H1 (cell line): ENCODE data around the gene ITGAV. TPM values are rescaled to one million over a fixed set of nuclear protein-coding genes. Genes with fewer than 3 reads are reported as not detected.

Source experiments
- CTCF ChIA-PET: fragments of 300-600 bp; sonication (Branson Sonifier 250); formaldehyde crosslinking; loops from one replicate; lab custom pipeline; 2021; ENCODE audit not compliant: partially characterized antibody; lab: Charles Lee
- POLR2A ChIA-PET: fragments of 300-600 bp; sonication (Branson Sonifier 250); formaldehyde crosslinking; loops from one replicate; lab custom pipeline; 2021; ENCODE audit warnings: inconsistent platforms; ENCODE audit not compliant: partially characterized antibody; lab: Charles Lee
- DNase-seq, 2 experiments: peaks; one replicate each; pipeline versions ENCODE4 v3.0.0 to v3.0.0-alpha.2; 2010 to 2022; ENCODE audit warnings: low spot score in 2 of 2, low read depth in 1 of 2, mixed read lengths in 1 of 2
- FAIRE-seq: peaks from 2 replicates; lab custom pipeline; 2011; peaks lifted over from hg19 to GRCh38; lab: Jason Lieb, UNC
- H2AFZ ChIP-seq: 2 replicates; pipeline ENCODE4 v1.8.1; 2012; ENCODE audit warnings: low read length, inconsistent platforms
- H2AK5ac ChIP-seq: 2 replicates; pipeline ENCODE4 v1.6.1; 2013; ENCODE audit warnings: low read depth, low read length
- H2BK120ac ChIP-seq: replicated peaks from 2 replicates; pipeline ENCODE3; 2013; ENCODE audit warnings: low read depth, low read length, inconsistent platforms
- H2BK12ac ChIP-seq: 2 replicates; pipeline ENCODE4 v1.6.1; 2013; ENCODE audit warnings: low read depth, low read length
- H2BK15ac ChIP-seq: 2 replicates; pipeline ENCODE4 v1.6.1; 2013; ENCODE audit warnings: low read length
- H2BK20ac ChIP-seq: 2 replicates; pipeline ENCODE4 v1.6.1; 2013; ENCODE audit warnings: low read length
- H2BK5ac ChIP-seq: 2 replicates; pipeline ENCODE4 v1.6.1; 2013; ENCODE audit warnings: low read depth, low read length
- H3K14ac ChIP-seq: 2 replicates; pipeline ENCODE4 v1.6.1; 2013; ENCODE audit warnings: inconsistent platforms; ENCODE audit not compliant: insufficient read length
- H3K18ac ChIP-seq: 2 replicates; pipeline ENCODE4 v1.6.1; 2013; ENCODE audit warnings: low read length; ENCODE audit errors: extremely low read depth
- H3K23ac ChIP-seq: 2 replicates; pipeline ENCODE4 v1.6.1; 2013; ENCODE audit warnings: inconsistent platforms; ENCODE audit not compliant: insufficient read length
- H3K23me2 ChIP-seq: 2 replicates; pipeline ENCODE4 v1.6.1; 2013; ENCODE audit warnings: low read depth, low read length
- H3K27ac ChIP-seq: 2 replicates; pipeline ENCODE4 v1.6.1; 2011; ENCODE audit warnings: low read depth, low read length, inconsistent platforms
- H3K27me3 ChIP-seq, 4 experiments: replicated peaks in 1 of 4; 1 replicate in 1 of 4; 2 replicates in 3 of 4; pipeline versions ENCODE4 v1.6.1 to v1.8.1; 2011 to 2013; ENCODE audit warnings: low read length in 3 of 4, mild to moderate bottlenecking in 3 of 4, inconsistent platforms in 2 of 4, mixed read lengths in 2 of 4, moderate library complexity in 1 of 4; ENCODE audit not compliant: control insufficient read depth in 3 of 4, insufficient read depth in 3 of 4; ENCODE audit errors: extremely low read depth in 1 of 4
- H3K36me3 ChIP-seq, 4 experiments: 2 replicates each; pipeline versions ENCODE4 v1.6.1 to v1.8.1; 2011 to 2013; ENCODE audit warnings: mild to moderate bottlenecking in 4 of 4, low read length in 3 of 4, moderate library complexity in 2 of 4, control low read depth in 1 of 4, inconsistent platforms in 1 of 4; ENCODE audit not compliant: insufficient read depth in 4 of 4, control insufficient read depth in 2 of 4
- H3K4ac ChIP-seq: replicated peaks from 2 replicates; pipeline ENCODE3; 2013; ENCODE audit warnings: low read length, low read depth, mixed read lengths, inconsistent platforms; ENCODE audit not compliant: insufficient read length
- H3K4me1 ChIP-seq, 4 experiments: replicated peaks in 1 of 4; 1 replicate in 1 of 4; 2 replicates in 3 of 4; pipeline versions ENCODE4 v1.6.1 to v1.8.1; 2011 to 2013; ENCODE audit warnings: low read length in 3 of 4, inconsistent platforms in 2 of 4, mixed read lengths in 1 of 4; ENCODE audit not compliant: insufficient read depth in 4 of 4, control insufficient read depth in 3 of 4
- H3K4me2 ChIP-seq, 2 experiments: 2 replicates each; pipeline versions ENCODE4 v1.6.1 to v1.8.1; 2011 to 2013; ENCODE audit warnings: low read depth in 2 of 2, low read length in 2 of 2, control low read depth in 1 of 2, inconsistent platforms in 1 of 2, mild to moderate bottlenecking in 1 of 2; ENCODE audit not compliant: insufficient read depth in 1 of 2
- H3K4me3 ChIP-seq, 4 experiments: fragments of 200-600, 300-600 bp in 1 of 4; sonication (generic), shearing (Covaris generic), sonication (Bioruptor Twin) in 1 of 4; 2 replicates each; pipeline versions ENCODE4 v1.5.1 to v1.8.1; 2011 to 2016; ENCODE audit warnings: low read length in 4 of 4, low read depth in 3 of 4, control low read depth in 2 of 4, inconsistent platforms in 2 of 4, mild to moderate bottlenecking in 2 of 4, mixed read lengths in 1 of 4, moderate library complexity in 1 of 4; ENCODE audit not compliant: insufficient read depth in 2 of 4; ENCODE audit errors: extremely low read depth in 1 of 4
- H3K56ac ChIP-seq: replicated peaks from 2 replicates; pipeline ENCODE3; 2013; ENCODE audit warnings: low read depth, mild to moderate bottlenecking, mixed read lengths, low read length, inconsistent platforms; ENCODE audit not compliant: insufficient read length
- H3K79me1 ChIP-seq: 2 replicates; pipeline ENCODE4 v1.6.1; 2013; ENCODE audit warnings: low read depth, low read length, control low read depth
- H3K79me2 ChIP-seq, 2 experiments: 2 replicates each; pipeline versions ENCODE4 v1.6.1 to v1.8.1; 2012 to 2013; ENCODE audit warnings: low read length in 2 of 2, mild to moderate bottlenecking in 2 of 2, inconsistent platforms in 1 of 2; ENCODE audit not compliant: insufficient read depth in 2 of 2, control insufficient read depth in 1 of 2
- H3K9ac ChIP-seq, 4 experiments: replicated peaks in 1 of 4; 1 replicate in 1 of 4; 2 replicates in 3 of 4; pipeline versions ENCODE4 v1.6.1 to v1.8.1; 2011 to 2013; ENCODE audit warnings: low read depth in 3 of 4, low read length in 3 of 4, control low read depth in 2 of 4, mild to moderate bottlenecking in 2 of 4, moderate library complexity in 2 of 4, inconsistent platforms in 1 of 4; ENCODE audit errors: extremely low read depth in 1 of 4
- H3K9me3 ChIP-seq, 2 experiments: 2 replicates each; pipeline versions ENCODE4 v1.6.1 to v1.8.1; 2012 to 2013; ENCODE audit warnings: mild to moderate bottlenecking in 2 of 2, moderate library complexity in 2 of 2, control low read depth in 1 of 2, inconsistent platforms in 1 of 2, low read depth in 1 of 2, low read length in 1 of 2, mixed read lengths in 1 of 2; ENCODE audit not compliant: insufficient read depth in 2 of 2
- H4K20me1 ChIP-seq, 2 experiments: replicated peaks in 1 of 2; 2 replicates each; pipeline versions ENCODE3 to v1.8.1; 2011 to 2013; ENCODE audit warnings: inconsistent platforms in 2 of 2, low read length in 2 of 2, mild to moderate bottlenecking in 1 of 2; ENCODE audit not compliant: insufficient read depth in 2 of 2, control insufficient read depth in 1 of 2
- H4K5ac ChIP-seq: 2 replicates; pipeline ENCODE4 v1.6.1; 2013; ENCODE audit warnings: low read length, low read depth, mixed read lengths, inconsistent platforms; ENCODE audit not compliant: insufficient read length
- H4K8ac ChIP-seq: 2 replicates; pipeline ENCODE4 v1.8.0; 2013; ENCODE audit warnings: mild to moderate bottlenecking, moderate library complexity, low read length, inconsistent platforms; ENCODE audit not compliant: insufficient read depth; ENCODE audit errors: extremely low read depth
- H4K91ac ChIP-seq: replicated peaks from 2 replicates; pipeline ENCODE3; 2013; ENCODE audit warnings: low read length, mixed read lengths, inconsistent platforms; ENCODE audit not compliant: insufficient read length
- CBX5 ChIP-seq: fragments of 300-800, 300-1000 bp; sonication (generic); IDR thresholded peaks from 2 replicates; pipeline ENCODE4 v1.7.1; 2016; ENCODE audit warnings: antibody characterized with exemption, low read length, low read depth
- EP300 ChIP-seq, 2 experiments: IDR thresholded peaks; 1 replicate in 1 of 2; 2 replicates in 1 of 2; pipeline ENCODE4 v1.6.1; 2011 to 2012; ENCODE audit warnings: low read depth in 2 of 2, low read length in 2 of 2, mild to moderate bottlenecking in 2 of 2, borderline replicate concordance in 1 of 2, inconsistent platforms in 1 of 2, moderate library complexity in 1 of 2
- FOSL1 ChIP-seq: IDR thresholded peaks from 2 replicates; pipeline ENCODE4 v1.6.1; 2011; ENCODE audit warnings: mild to moderate bottlenecking, low read depth, low read length, moderate library complexity; ENCODE audit not compliant: insufficient read depth
- NRF1 ChIP-seq: IDR thresholded peaks from 2 replicates; pipeline ENCODE4 v1.6.1; 2011; ENCODE audit warnings: mild to moderate bottlenecking, low read depth, low read length, improper control_type of control experiment
- PHF8 ChIP-seq: fragments of 200-600 bp; sonication (generic); conservative IDR thresholded peaks from 2 replicates; pipeline ENCODE4 v1.7.1; 2012; ENCODE audit warnings: low read depth, mild to moderate bottlenecking, inconsistent platforms, low read length, moderate library complexity
- RAD21 ChIP-seq, 2 experiments: IDR thresholded peaks in 1 of 2; conservative IDR thresholded peaks in 1 of 2; 2 replicates each; pipeline ENCODE4 v1.6.1; 2011; ENCODE audit warnings: low read depth in 2 of 2, low read length in 2 of 2, improper control_type of control experiment in 1 of 2, inconsistent platforms in 1 of 2, mild to moderate bottlenecking in 1 of 2, moderate library complexity in 1 of 2
- RXRA ChIP-seq: IDR thresholded peaks from 2 replicates; pipeline ENCODE4 v1.6.1; 2011; ENCODE audit warnings: low read depth, mild to moderate bottlenecking, low read length, moderate library complexity; ENCODE audit not compliant: insufficient read depth
- SP2 ChIP-seq: IDR thresholded peaks from 2 replicates; pipeline ENCODE4 v1.6.1; 2012; ENCODE audit warnings: mild to moderate bottlenecking, low read length, inconsistent platforms
- WGBS, 2 experiments: shearing (Covaris generic) in 1 of 2; methylation state at CpG; one replicate each; pipeline versions ENCODE4 v1.1.6 to v1.1.7; 2013 to 2015; ENCODE audit warnings: low lambda C conversion rate in 2 of 2, mixed read lengths in 2 of 2, inconsistent platforms in 1 of 2, low coverage in 1 of 2, missing lambda C conversion rate in 1 of 2; ENCODE audit not compliant: insufficient replicate concordance in 2 of 2, insufficient coverage in 1 of 2, insufficient read length in 1 of 2; ENCODE audit errors: extremely low coverage in 1 of 2, missing lambda C conversion rate in 1 of 2; 5-methylcytosine and 5-hydroxymethylcytosine counted together
- polyA plus RNA-seq, 7 experiments: library from polyadenylated mRNA; depleted of rRNA in 3 of 7; stranded (reverse) in 5 of 7; unstranded in 2 of 7; fragments of >200 nt in 5 of 7; fragments of 200-250 nt in 2 of 7; gene quantifications; 1 replicate in 5 of 7; 2 replicates in 1 of 7; 4 replicates in 1 of 7; pipeline versions ENCODE4 v1.2.1 to v1.2.3, GENCODE V29; 2011 to 2013; ENCODE audit warnings: missing spikeins in 2 of 7, mixed read lengths in 2 of 7
- total RNA-seq: library from RNA; stranded (reverse); fragmentation: NEBNext Ultra II Directional; extraction: Animal tissue kit (Norgen Biotek cat#: 25700); gene quantifications from 2 replicates; pipeline ENCODE4 v1.2.1, GENCODE V29; 2021
- TF ChIP-seq, protein P1 (sequence below): IDR thresholded peaks from 2 replicates; pipeline ENCODE4 v1.6.1; 2012; ENCODE audit warnings: inconsistent platforms
- TF ChIP-seq, protein P2 (sequence below): IDR thresholded peaks from 2 replicates; pipeline ENCODE4 v1.6.1; 2012; ENCODE audit warnings: inconsistent platforms

ITGAV gene
- total and polyA plus RNA-seq, 2 of the 8 experiments (the other 6 are each of a cell fraction or from before 2014, with no cell fraction given) = 11.7 to 42.4 TPM

DNA sequence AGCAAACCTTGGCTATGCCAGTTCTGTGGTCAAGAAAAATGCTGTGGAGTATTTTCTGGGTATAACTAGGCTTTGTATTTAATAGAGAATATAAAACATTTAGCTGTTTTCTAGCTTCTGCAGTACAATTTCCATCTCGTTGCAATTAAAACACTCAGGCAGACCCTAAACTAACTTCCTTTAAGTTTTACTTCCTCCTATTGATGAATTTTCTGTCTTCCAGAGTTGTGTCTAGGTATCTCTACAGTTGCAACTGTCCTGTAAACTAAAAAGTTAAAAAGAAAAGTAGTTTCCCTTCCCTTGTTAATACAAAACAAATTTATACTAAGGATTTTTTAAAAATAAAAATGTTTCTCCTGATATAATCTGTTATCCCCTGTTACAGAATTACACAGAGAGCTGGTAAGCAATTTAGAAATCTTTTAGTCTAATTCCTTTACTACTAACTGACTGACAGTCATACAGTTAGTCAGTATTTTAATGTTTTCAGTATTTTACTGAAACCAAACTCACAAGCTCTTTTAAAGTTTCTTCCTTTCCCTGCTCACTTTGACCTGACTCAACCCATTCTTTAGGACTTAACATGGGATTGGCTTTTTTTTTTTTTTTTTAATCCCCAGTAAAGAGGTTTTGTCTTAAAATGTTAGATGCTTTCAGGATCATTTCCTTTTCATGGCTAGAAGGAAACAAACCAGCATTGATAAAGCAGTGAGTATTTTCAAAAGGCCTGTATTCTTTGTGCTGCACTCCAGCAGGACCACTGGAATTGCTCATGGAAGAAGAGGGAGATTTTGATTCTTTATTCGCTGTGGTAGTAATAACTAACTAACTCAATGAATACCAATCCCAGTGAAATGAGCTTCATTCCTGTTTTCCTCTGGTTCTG lies 22.9 kb downstream of the ITGAV start:
- H2BK5ac ChIP-seq = no peak overlapping the region
- FAIRE-seq (peak; percentile 50), DNase-seq (no peak)
- no peak overlapping the region for H4K91ac ChIP-seq
- H3K14ac ChIP-seq = no peak overlapping the region
- 0 out of 2 replicates have a peak, but pooled peaks cover 2% of the 10 kb centered on the region for H3K79me1 ChIP-seq
- H3K79me2 ChIP-seq = peaks cover 0 to 8% of the 10 kb centered on the region in 2 experiments; a peak in 1 of 4 replicates
- no peaks in the 10 kb centered on the region for H3K36me3 ChIP-seq
- H3K18ac ChIP-seq = no peak overlapping the region
- no peak overlapping the region for H3K4me3 ChIP-seq
- H3K9me3 ChIP-seq = no peaks in the 10 kb centered on the region
- no peak overlapping the region for H2BK120ac ChIP-seq
- no peak overlapping the region for H4K8ac ChIP-seq
- peaks cover 0 to 2% of the 10 kb centered on the region in 2 experiments for H4K20me1 ChIP-seq
- no peak overlapping the region for H3K27ac ChIP-seq
- H2BK15ac ChIP-seq = no peak overlapping the region
- H3K4ac ChIP-seq = no peak overlapping the region
- H2BK20ac ChIP-seq = no peak overlapping the region
- H3K9ac ChIP-seq = no peak overlapping the region
- WGBS, 2 experiments = 86% methylated on average over 2 of the region's 2 CpGs; no CpG with 5 or more reads in 1 of the 2 experiments
- H2AFZ ChIP-seq = no peak overlapping the region
- no peak overlapping the region for H2AK5ac ChIP-seq
- H3K23me2 ChIP-seq = no peaks in the 10 kb centered on the region
- H3K4me2 ChIP-seq = no peak overlapping the region
- H4K5ac ChIP-seq = no peak overlapping the region
- H3K23ac ChIP-seq = no peak overlapping the region
- H2BK12ac ChIP-seq = no peak overlapping the region
- H3K27me3 ChIP-seq = no peaks in the 10 kb centered on the region
- no peak overlapping the region for H3K56ac ChIP-seq
- POLR2A ChIA-PET = interaction anchor here (0.7 kb wide), 1 partner anchor 18 kb away, joined by 3 read pairs; no protein-coding TSS in a partner anchor
- H3K4me1 ChIP-seq = no peaks in the 10 kb centered on the region
- CTCF ChIA-PET = interaction anchor here (0.6 to 1.7 kb wide), 6 partner anchors 24 to 357 kb away, joined by 3 to 5 read pairs (median 3); no protein-coding TSS in a partner anchor
- TF ChIP-seq CBX5 = no peak
- no peak for TF ChIP-seq FOSL1
- no peak for TF ChIP-seq NRF1
- TF ChIP-seq, protein P1, sequence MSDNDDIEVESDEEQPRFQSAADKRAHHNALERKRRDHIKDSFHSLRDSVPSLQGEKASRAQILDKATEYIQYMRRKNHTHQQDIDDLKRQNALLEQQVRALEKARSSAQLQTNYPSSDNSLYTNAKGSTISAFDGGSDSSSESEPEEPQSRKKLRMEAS = no peak
- no peak for TF ChIP-seq RAD21 (IDR thresholded peaks at IDR 0.05 in 1 of 2, conservative IDR thresholded peaks at IDR 0.05 in 1 of 2; ENCODE audit: low read depth in 2 of 2, low read length in 2 of 2)
- TF ChIP-seq RXRA = no peak
- TF ChIP-seq, protein P2, sequence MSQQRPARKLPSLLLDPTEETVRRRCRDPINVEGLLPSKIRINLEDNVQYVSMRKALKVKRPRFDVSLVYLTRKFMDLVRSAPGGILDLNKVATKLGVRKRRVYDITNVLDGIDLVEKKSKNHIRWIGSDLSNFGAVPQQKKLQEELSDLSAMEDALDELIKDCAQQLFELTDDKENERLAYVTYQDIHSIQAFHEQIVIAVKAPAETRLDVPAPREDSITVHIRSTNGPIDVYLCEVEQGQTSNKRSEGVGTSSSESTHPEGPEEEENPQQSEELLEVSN = no peak
- no peak for TF ChIP-seq EP300 (IDR thresholded peaks at IDR 0.05; ENCODE audit: borderline replicate concordance in 1 of 2, low read depth in 2 of 2, low read length in 2 of 2)
- no peak for TF ChIP-seq SP2
- TF ChIP-seq PHF8 = no peak
